ENCODE data around the gene SLC43A3.

The SLC43A3 gene

GRCh38 chr11:57426439-57426928 lies 437 bp downstream of the SLC43A3 start:
- peak; percentile 22 to 27 for DNase-seq

GRCh38 chr11:57425565-57426438 lies 1.1 kb downstream of the SLC43A3 start:
- DNase-seq = peak in 1 of 2 donors; percentile 14

GRCh38 chr11:57424792-57425564 lies 1.9 kb downstream of the SLC43A3 start:
- DNase-seq = peak; percentile 85 to 87

- DNase-seq = no peak
These were observed 2.7 kb downstream of the SLC43A3 start for GRCh38 chr11:57424137-57424791.

GRCh38 chr11:57422669-57423068 lies 4.3 kb downstream of the SLC43A3 start:
- no peak for DNase-seq

- DNase-seq = no peak
These were observed 5.1 kb downstream of the SLC43A3 start for GRCh38 chr11:57421805-57422204.

- no peak for DNase-seq
These were observed 5.9 kb downstream of the SLC43A3 start for GRCh38 chr11:57421066-57421465.

- no peak for DNase-seq
These were observed 7.8 kb downstream of the SLC43A3 start for GRCh38 chr11:57419146-57419545.

- DNase-seq = no peak
These were observed 8.8 kb downstream of the SLC43A3 start for GRCh38 chr11:57418131-57418530.

- DNase-seq = no peak
These were observed 9.9 kb downstream of the SLC43A3 start for GRCh38 chr11:57417056-57417455.

GRCh38 chr11:57416436-57416835 lies 10.5 kb downstream of the SLC43A3 start:
- no peak for DNase-seq

GRCh38 chr11:57414612-57415212 lies 12.2 kb downstream of the SLC43A3 start:
- DNase-seq = no peak

GRCh38 chr11:57413681-57414080 lies 13.2 kb downstream of the SLC43A3 start:
- DNase-seq = no peak

GRCh38 chr11:57410287-57410686 lies 16.6 kb downstream of the SLC43A3 start:
- DNase-seq = no peak

GRCh38 chr11:57409321-57410100 lies 17.4 kb downstream of the SLC43A3 start:
- no peak for DNase-seq

- DNase-seq = no peak
These were observed 18.1 kb downstream of the SLC43A3 start for GRCh38 chr11:57408771-57409170.

- no peak for DNase-seq
These were observed 18.9 kb downstream of the SLC43A3 start for GRCh38 chr11:57407941-57408475.

GRCh38 chr11:57407010-57407920 lies 19.7 kb downstream of the SLC43A3 start:
- DNase-seq = no peak

- peak; percentile 39 to 49 for DNase-seq
These were observed 20.5 kb downstream of the SLC43A3 start for GRCh38 chr11:57406337-57406904.

GRCh38 chr11:57405271-57405860 lies 21.6 kb downstream of the SLC43A3 start:
- no peak for DNase-seq
